ENCODE measurements around the gene PIK3CG. TPM values are rescaled to one million over a fixed set of nuclear protein-coding genes. Genes with fewer than 3 reads are reported as not detected.
"Not testable (repeated sequence)": the region's sequence is repeated elsewhere in the genome, so short reads cannot be mapped to it uniquely, and the experiment has no call there.

The PIK3CG gene
- total RNA-seq, 1 donor from 2014 or later, result 4.7 TPM

- no peak for DNase-seq
These were observed 73.7 kb downstream of the PIK3CG start for GRCh38 chr7:106938803-106939202.

- no peak for DNase-seq
These were observed 79.1 kb downstream of the PIK3CG start for GRCh38 chr7:106944035-106944665.

GRCh38 chr7:106947244-106947728 lies 82.2 kb downstream of the PIK3CG start:
- peak; percentile 62 for DNase-seq

GRCh38 chr7:106952001-106952657 lies 87.0 kb downstream of the PIK3CG start:
- no peak for DNase-seq

- DNase-seq, result no peak
These were observed 87.7 kb downstream of the PIK3CG start for GRCh38 chr7:106952658-106953231.

GRCh38 chr7:106954840-106955239 lies 89.8 kb downstream of the PIK3CG start:
- DNase-seq, result no peak

- DNase-seq, result not testable (repeated sequence)
These were observed 90.8 kb downstream of the PIK3CG start for GRCh38 chr7:106955857-106956256.

Other genes starting within 250 kb of the PIK3CG start
- 7.4 TPM for gene CCDC71L, start 204.1 kb upstream of the PIK3CG start, total RNA-seq
- gene PRKAR2B, start 179.4 kb downstream of the PIK3CG start, total RNA-seq, result 36.1 TPM

All from skin of body (tissue), 2 donors.